Astrocyte of the spinal cord (primary cell): Measurements from ENCODE around the gene GSTA5.
"Not testable (repeated sequence)": the region's sequence is repeated elsewhere in the genome, so short reads cannot be mapped to it uniquely, and the experiment has no call there.

Source experiments
- DNase-seq: peaks from one replicate; pipeline ENCODE4 v3.0.0; 2011; ENCODE audit warnings: low read depth, low spot score
- H3K4me3 ChIP-seq: 2 replicates; pipeline ENCODE4 v1.5.1; 2011; ENCODE audit warnings: low read depth, mild to moderate bottlenecking, low read length, moderate library complexity
- in situ Hi-C: cut with HindIII; loops from 2 replicates; pipeline ENCODE4 v1.10.0; 2017; ENCODE audit warnings: low sequenced_read_pairs
- TF ChIP-seq, protein P1 (sequence below): IDR thresholded peaks from 2 replicates; pipeline ENCODE4 v1.5.1; 2012; ENCODE audit warnings: low read depth, mild to moderate bottlenecking, low read length, inconsistent platforms

Gene GSTA5

GRCh38 chr6:52877168-52877567 lies 36.6 kb upstream of the GSTA5 start:
- in situ Hi-C loops, result no loop called here
- TF ChIP-seq, protein P1, sequence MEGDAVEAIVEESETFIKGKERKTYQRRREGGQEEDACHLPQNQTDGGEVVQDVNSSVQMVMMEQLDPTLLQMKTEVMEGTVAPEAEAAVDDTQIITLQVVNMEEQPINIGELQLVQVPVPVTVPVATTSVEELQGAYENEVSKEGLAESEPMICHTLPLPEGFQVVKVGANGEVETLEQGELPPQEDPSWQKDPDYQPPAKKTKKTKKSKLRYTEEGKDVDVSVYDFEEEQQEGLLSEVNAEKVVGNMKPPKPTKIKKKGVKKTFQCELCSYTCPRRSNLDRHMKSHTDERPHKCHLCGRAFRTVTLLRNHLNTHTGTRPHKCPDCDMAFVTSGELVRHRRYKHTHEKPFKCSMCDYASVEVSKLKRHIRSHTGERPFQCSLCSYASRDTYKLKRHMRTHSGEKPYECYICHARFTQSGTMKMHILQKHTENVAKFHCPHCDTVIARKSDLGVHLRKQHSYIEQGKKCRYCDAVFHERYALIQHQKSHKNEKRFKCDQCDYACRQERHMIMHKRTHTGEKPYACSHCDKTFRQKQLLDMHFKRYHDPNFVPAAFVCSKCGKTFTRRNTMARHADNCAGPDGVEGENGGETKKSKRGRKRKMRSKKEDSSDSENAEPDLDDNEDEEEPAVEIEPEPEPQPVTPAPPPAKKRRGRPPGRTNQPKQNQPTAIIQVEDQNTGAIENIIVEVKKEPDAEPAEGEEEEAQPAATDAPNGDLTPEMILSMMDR, result no peak
- no peak overlapping the region for H3K4me3 ChIP-seq
- peak; percentile 92 for DNase-seq

GRCh38 chr6:52876056-52876787 lies 35.6 kb upstream of the GSTA5 start:
- no peak overlapping the region for H3K4me3 ChIP-seq
- no peak for DNase-seq
- in situ Hi-C loops, result no loop called here
- TF ChIP-seq, protein P1, result no peak

- TF ChIP-seq, protein P1, result no peak
- DNase-seq, result no peak
- no peak overlapping the region for H3K4me3 ChIP-seq
- in situ Hi-C loops, result no loop called here
Measured at GRCh38 chr6:52872031-52872430, 31.4 kb upstream of the GSTA5 start.

- no peak for DNase-seq
- in situ Hi-C loops, result no loop called here
- no peak overlapping the region for H3K4me3 ChIP-seq
- TF ChIP-seq, protein P1, result no peak
Measured at GRCh38 chr6:52871621-52872020, 31.0 kb upstream of the GSTA5 start.

DNA sequence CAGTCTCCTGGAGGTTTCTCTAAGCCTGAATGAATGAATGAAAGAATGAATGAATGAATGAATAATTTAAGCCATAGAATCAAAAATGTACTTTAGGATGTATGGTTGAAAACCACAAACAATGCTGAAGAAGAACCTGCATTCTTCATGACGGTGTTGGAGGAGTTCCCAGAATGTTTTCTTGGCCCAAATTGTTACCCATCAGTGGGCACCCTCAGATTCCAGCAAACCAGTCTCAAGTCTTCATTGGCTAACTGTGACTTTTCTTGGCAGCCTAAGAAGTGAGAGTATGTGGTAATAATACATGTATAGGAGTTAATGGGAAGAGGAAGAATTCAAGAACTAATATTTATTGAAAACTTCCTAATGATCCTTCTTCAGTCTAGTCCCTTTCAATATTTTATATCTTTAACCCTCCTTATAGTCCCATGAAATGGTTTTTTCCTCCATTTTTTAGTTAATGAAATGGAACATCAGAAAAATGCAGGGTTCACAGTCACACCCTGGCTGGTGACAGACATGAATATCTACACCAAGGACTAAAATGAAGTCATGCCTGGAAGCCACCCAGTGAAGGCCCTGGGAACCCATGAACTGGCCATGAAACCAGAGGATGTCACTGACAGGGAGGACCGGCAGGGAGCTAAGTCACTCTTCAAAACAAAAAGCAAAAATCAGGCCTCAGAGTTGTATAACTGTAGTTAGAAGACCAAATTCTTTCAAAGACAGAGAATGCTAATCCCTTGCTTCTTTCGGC lies 29.9 kb upstream of the GSTA5 start:
- H3K4me3 ChIP-seq, in situ Hi-C loops: not testable (repeated sequence)
- DNase-seq, result peak; percentile 9

GRCh38 chr6:52868899-52869298 lies 28.3 kb upstream of the GSTA5 start:
- in situ Hi-C loops, H3K4me3 ChIP-seq: not testable (repeated sequence)

GRCh38 chr6:52868240-52868639 lies 27.6 kb upstream of the GSTA5 start:
- DNase-seq, result no peak
- in situ Hi-C loops, result no loop called here
- H3K4me3 ChIP-seq, result no peak overlapping the region
- TF ChIP-seq, protein P1, result no peak

More at GRCh38 chr6:52868899-52869298, 28.3 kb upstream of the GSTA5 start:
- DNase-seq, result not testable (repeated sequence)

DNA sequence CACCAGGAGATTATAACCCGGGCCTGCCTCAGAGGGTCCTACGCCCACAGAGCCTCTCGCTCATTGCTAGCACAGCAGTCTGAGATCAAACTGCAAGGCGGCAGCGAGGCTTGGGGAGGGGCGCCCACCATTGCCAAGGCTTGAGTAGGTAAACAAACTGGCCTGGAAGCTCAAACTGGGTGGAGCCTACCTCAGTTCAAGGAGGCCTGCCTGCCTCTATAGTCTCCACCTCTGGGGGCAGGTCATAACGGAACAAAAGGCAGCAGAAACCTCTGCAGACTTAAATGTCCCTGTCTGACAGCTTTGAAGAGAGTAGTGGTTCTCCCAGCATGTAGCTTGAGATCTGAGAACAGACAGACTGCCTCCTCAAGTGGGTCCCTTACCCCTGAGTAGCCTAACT lies 20.5 kb upstream of the GSTA5 start:
- in situ Hi-C loops, H3K4me3 ChIP-seq: not testable (repeated sequence)

More for the DNA sequence above, 20.5 kb upstream of the GSTA5 start:
- not testable (repeated sequence) for DNase-seq
